Erythroblast (primary cell): ENCODE measurements around the gene PIM2.

Experiments
- DNase-seq, 2 experiments: peaks; one replicate each; lab custom pipeline; 2025; lab: John Stamatoyannopoulos, UW
- GATA1 ChIP-seq: IDR thresholded peaks from 2 replicates; pipeline ENCODE4 v1.6.1; 2011; ENCODE audit warnings: low read depth, mild to moderate bottlenecking, control low read depth, low read length, moderate library complexity
- POLR2A ChIP-seq: IDR thresholded peaks from 2 replicates; pipeline ENCODE4 v1.6.1; 2011; ENCODE audit warnings: mild to moderate bottlenecking, low read length

Gene PIM2

DNA sequence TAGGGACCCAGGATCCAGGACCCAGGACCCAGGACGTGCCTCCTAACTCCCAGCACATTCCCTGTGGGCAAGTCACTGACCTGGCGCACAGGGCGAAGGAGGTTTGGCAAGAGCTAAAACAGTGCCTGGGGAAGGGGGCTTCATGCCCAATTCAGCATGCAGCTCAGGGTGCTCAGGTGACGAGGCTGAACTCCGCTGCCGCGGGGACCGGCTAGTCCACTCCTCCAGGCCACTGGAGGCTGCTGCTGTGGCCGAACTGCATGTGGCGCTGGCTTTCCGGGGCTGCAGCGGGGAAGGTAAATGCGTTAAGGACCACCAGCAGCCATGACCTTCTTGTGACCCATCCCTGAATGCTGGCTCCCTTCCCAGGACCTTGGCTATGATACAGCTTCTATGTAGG, 4.9 kb upstream of the PIM2 start:
- TF ChIP-seq GATA1 (no peak), POLR2A (no peak)
- no peak for DNase-seq

DNA sequence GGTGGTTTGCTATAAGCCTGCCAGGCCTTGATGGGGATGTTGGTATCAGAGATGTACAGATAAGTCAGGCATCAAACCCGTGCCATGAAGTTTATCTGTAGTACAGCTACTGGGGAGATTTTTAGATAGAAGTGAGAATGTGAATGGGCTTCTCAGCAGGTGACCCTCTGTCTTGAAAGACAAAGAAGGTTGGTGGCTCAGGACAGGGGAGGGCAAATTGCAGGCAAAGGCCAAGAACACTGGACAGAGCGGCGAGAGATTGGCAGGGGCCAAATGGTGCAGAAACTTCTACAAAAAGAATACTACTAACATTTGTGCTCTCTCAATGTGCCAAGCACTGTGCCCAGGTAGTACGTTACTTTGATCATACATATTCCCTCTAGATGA, 1.9 kb upstream of the PIM2 start:
- TF ChIP-seq GATA1 (no peak), POLR2A (no peak)
- DNase-seq, result no peak

DNA sequence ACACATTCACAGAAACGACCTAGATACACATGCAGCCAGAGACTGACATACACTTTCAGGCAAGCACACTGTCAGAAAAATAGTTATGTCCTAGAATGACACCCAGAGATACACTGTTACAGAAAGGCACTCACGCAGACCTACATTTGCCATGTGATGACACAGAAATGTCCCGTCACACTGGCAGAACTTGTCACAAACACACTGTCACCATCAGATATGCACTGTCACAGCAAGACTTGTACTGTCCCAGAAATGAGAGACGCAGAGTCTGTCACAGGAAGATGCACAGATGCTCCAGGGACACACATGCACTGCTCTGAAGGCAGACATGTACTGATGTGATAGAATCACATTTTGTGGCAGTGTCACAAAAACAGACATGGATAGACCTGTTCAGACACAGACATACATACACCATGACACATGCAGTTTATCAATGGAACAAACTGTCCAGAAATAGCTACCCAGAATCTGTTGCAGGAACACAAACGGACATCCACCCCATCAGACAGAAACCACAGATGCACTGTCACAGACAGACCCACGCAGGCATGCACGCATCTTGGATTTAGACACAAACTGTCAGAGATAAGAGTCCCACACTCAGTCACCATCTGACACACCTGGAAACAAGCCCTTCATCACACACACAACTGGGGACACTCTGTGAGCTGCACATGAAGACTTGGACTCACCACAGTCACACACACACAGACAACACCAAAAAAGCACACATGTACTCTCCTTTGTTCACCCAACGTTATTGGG, 1.3 kb upstream of the PIM2 start:
- DNase-seq, result peak; percentile 86
- TF ChIP-seq POLR2A (peak; percentile 56), GATA1 (no peak)

DNA sequence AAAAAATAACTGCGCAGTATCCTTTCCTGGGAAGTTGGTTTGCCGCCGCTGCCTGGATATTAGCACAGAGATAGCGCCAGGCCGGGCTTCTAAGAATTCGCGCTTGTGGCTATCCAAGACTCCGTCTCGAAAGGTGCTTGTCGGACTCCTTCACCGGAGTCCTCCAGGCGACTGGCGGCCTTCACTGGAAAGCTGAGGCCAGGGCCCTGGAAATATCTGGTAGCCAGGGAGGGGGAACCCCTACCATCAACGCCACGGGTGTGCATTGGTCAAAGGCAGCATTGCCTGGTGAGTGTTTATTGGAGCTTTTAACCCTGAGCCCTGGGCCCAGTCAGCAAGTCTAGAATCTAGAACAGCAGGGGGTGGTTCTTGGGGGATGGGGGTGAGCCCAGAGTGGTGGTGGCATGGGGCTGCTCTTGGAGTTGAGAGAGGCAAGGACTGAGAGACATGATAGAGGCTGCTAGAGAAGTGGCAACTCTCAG, 577 bp upstream of the PIM2 start:
- TF ChIP-seq POLR2A (no peak), GATA1 (no peak)
- peak in 1 of 2 experiments; percentile 68 for DNase-seq

DNA sequence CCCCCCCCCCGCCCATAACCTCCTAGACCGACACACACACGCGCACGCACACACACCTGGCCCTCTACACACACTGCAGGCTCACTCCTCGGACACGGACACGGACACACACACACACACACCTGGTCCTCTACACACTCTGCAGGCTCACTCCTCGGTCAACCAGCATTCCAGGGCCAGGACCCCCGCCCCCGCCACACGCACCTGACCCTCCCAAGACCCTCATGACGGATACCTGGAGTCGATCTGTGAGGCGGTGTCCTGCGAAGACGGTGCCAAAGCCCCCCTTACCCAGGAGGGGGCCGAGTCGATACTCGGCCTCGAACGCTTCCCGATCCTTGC, 552 bp downstream of the PIM2 start:
- DNase-seq, result peak in 1 of 2 experiments; percentile 36
- TF ChIP-seq POLR2A, result no peak
- TF ChIP-seq GATA1, result no peak

DNA sequence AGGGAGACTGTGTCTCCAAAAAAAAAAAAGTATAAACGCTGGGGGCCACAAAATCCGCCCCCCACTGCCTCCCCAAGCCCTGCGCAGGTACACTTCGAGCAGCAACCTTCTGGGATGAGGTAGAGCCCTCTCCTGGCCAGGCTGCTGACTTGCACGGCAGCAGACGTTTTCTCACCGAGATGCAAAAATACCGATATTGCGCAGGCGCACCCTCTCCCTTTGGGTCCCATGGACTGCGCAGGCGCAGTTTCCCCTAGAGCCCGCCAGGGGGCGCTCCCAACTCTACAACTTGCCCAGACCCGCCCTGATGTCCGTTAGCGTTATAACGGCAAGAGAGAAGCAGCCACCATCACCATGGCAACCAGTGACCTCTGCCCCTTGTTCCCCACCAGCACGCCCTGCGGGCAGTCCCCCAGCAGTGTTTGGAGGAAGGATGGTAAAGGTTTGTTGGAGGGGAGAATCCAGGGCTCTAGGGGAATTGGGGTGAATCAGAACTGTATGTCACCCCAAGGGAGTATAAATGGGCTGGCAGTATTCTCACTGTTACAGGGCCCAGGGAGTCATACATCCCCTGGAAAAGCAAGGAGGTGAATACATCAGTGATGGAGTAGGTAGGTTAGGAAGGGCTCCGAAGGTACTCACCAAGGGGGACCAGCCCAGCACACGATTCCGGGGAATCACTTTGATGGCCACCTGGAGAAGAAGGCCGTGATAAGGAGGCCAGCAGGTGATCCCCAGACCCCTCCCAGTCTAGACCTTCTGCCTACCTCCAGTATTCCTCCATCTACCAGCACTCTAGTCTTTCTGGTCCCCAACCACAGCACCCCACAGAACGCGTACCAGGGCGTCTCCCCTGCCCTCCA, 1.5 kb downstream of the PIM2 start:
- peak; percentile 94 for DNase-seq
- TF ChIP-seq GATA1, result no peak
- TF ChIP-seq POLR2A, result peak; percentile 42

DNA sequence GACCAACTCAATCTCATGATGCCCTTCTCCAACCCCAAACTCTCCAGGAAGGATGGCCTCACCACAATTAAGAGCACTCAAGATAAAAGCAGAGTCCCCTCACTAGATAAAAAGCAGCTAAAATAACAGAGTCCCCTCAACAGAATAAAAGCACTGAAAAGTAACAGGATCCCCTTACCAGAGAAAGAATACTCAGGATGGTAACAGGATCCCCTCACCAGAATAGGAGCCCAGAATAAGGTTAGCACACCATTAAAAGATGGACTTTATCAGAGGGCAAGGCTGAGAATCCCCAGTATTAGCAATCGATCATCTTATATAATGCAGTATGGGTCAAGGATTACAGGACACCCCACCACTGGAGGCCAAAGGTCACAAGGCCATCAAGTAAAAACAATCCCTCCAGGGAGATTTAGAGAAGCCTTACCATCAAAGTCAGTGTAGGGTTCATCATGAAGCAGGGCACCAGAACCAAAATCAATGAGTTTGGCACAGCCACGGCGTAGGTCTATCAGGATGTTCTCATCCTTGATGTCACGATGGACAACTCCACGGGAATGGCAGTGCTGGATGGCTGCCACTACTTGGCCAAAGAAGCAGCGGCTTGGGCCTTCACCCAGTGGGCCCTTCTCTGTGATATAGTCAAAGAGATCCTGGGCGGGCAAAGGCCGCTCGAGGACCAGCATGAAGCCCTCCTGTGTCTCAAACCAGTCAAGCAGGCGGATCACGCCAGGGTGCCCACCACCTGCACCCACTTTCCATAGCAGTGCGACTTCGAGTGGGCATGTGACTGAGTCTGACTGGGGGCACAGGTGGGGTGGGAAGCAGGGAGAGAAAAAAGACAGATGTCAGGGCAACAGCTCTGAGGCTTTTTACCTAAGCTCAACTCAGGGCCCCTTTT, 4.0 kb downstream of the PIM2 start:
- no peak for DNase-seq
- TF ChIP-seq POLR2A (no peak), GATA1 (no peak)

DNA sequence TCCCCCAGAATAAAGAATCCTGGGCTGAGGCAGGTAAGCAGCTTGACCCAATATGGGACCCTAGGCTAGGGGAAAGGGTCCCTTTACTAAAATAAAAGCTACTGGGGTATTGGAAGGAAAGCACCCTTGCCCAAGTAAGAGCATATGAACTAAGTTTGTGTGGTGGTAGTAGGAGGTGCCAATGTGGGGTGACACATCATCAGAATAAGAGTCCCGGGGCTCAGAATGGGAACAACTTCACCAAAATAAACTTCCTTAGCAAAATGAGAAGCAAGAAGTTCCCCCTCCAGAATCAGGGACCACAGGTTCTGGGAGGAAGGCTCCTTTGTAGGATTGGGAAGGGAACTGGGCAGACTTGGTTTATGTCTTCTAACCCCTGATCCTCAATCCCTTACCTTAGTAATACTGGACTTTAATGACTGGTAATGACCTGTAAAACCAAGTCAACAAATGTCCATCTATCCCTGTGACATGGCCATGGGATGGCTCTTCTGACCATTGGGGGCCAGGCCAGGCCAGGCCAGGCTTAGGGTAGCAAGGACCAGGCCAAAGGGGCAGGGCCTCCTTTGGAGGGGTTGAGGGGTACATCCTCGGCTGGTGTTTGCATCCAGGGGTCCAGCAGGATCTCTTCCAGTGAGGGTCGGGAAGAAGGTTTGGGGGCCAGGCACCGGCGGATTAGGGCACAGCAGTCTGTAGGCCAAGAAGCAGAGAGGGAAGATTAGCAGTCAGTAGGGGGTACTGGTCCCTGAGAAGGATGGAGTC, 5.0 kb downstream of the PIM2 start:
- no peak for DNase-seq
- TF ChIP-seq GATA1, result no peak
- TF ChIP-seq POLR2A, result peak; percentile 10

DNA sequence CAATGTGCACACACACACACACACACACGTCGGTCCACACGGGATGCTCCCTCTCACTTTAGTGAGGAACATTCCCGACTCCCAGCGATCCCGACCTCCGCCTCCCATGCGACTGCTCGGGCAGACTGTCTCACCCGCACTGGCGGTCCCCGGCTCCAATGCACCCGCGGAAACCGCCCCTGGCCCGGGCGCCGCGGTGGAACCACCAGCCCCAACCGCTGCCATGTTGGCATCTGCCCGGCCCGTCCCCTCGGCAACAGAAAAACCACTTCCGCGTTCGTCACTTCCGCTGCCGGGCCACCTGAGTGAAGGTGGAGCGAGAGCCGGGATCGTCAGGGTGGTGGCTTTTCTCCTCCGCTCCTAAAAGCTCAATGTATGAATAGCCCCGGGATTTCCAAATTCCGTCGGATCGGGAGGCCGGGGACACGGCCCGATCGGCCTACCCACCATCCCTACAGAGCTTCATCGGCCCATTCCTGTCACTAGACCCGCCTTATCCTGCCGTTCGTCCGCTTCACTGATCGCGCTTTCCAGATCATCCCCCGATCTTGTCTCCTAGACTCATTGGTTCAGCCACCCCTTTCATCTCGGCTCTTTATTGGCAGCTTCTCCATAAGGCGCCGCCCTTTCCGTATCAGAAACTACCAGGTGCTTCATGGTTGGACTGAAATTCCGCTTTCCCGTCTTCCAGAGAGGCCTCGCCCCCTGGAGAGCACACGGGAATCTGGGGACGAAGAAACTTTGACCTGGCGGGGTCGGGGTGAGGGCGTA, 7.2 kb downstream of the PIM2 start, which contains the start of gene SLC35A2:
TSS of gene SLC35A2 (minus strand) at position 235 of the 771 bp plus-strand sequence. CDS start at position 225, 10 bp downstream.
- peak; percentile 84 to 85 for DNase-seq
- peak; percentile 88 for TF ChIP-seq POLR2A
- no peak for TF ChIP-seq GATA1

DNA sequence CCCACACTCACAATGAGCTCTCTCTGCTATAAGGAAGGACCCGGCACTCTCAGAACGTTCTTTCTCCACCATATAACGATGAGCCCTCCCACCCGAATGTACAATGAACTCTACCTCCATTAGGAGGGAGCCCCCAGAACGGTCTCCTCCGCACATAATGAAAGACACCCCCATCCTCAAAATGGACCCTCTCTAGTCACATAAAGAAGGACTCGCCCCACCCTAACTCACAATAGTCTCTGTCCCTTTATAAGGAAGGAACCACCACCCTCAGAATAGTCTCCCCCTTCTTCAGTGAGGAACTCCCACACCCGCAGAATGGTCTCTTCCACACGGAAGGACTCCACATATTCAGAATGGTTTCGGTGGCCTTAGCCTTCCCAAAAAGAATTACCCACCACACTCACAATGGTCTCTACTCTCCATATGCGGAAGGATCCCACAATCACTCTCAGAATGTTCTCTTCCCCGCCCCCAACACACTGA, 7.9 kb downstream of the PIM2 start:
- TF ChIP-seq GATA1 (no peak), POLR2A (no peak)
- peak; percentile 57 to 63 for DNase-seq

DNA sequence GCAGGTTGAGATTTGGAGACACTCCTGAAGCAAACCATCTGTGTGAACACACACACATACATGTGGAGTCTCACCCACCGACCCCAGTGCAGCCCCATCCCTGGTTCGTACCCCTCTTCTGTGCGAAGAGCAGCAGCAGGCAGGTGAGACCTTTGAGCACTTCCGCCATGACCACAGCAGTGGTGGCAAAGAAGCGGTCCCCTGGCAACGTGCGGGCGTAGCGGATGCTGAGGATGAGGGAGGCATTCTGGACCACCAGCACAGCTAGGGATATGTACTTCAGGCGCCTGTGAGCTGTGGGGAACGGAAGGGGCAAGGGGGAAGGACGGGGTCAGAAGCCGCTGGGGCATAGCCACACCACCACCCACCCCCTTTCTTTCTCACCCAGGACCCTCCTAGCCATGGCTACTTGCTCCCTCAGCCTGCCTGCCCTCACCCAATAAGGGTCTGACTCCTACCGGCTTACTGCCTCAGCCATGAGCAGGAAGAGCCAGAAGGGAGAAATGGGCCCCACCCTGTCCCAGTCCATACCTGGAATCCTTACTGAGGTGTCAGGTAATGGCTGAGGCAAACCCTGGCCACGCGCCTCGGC, 9.0 kb downstream of the PIM2 start:
- no peak for DNase-seq
- TF ChIP-seq GATA1 (no peak), POLR2A (no peak)
